ENCODE data around the gene SPATA18. TPM values are rescaled to one million over a fixed set of nuclear protein-coding genes. Genes with fewer than 3 reads are reported as not detected.
"Not testable (repeated sequence)": the region's sequence is repeated elsewhere in the genome, so short reads cannot be mapped to it uniquely, and the experiment has no call there.

The SPATA18 gene
- total RNA-seq, 2 donors from 2014 or later, result 1.4 to 3.3 TPM

DNA sequence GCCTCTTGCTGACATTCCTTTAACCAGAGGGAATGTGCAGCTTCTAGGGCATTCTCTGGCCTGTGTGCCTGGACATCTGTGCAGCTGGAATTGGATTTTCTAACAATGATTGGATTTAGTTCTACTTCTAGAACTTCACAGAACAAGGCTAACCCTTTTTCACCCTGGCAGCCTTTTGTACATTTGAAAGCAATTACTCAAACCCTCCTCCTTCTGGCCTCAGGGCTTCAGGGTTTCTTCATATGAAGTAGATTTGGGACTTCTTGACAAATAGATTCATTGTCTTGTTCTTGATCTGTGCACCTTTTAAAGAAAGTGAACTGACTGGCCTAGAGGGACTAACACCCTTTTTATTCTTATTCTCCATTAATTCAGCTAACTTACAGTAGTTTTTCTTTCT, 30.1 kb downstream of the SPATA18 start:
- H3K36me3 Mint-ChIP-seq (ENCODE audit: low read depth), result no peaks in the 10 kb centered on the region
- no peaks in the 10 kb centered on the region for H3K9me3 Mint-ChIP-seq
- no peak overlapping the region for H3K4me3 ChIP-seq (ENCODE audit: low read length)
- no peaks in the 10 kb centered on the region for H3K36me3 ChIP-seq (ENCODE audit: control insufficient read depth, insufficient read depth, low read length)
- TF ChIP-seq, protein P1, sequence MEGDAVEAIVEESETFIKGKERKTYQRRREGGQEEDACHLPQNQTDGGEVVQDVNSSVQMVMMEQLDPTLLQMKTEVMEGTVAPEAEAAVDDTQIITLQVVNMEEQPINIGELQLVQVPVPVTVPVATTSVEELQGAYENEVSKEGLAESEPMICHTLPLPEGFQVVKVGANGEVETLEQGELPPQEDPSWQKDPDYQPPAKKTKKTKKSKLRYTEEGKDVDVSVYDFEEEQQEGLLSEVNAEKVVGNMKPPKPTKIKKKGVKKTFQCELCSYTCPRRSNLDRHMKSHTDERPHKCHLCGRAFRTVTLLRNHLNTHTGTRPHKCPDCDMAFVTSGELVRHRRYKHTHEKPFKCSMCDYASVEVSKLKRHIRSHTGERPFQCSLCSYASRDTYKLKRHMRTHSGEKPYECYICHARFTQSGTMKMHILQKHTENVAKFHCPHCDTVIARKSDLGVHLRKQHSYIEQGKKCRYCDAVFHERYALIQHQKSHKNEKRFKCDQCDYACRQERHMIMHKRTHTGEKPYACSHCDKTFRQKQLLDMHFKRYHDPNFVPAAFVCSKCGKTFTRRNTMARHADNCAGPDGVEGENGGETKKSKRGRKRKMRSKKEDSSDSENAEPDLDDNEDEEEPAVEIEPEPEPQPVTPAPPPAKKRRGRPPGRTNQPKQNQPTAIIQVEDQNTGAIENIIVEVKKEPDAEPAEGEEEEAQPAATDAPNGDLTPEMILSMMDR (conservative IDR thresholded peaks at IDR 0.05), result no peak
- no peaks in the 10 kb centered on the region for H3K4me1 Mint-ChIP-seq
- H3K4me1 ChIP-seq (ENCODE audit: control insufficient read depth, insufficient read depth, low read length), result peaks cover 5% of the 10 kb centered on the region
- no peak for DNase-seq
- H3K27ac ChIP-seq (ENCODE audit: low read depth, low read length), result no peak overlapping the region
- no peak overlapping the region for H3K27ac Mint-ChIP-seq
- H3K27me3 ChIP-seq (ENCODE audit: control insufficient read depth, insufficient read depth, low read length, poor library complexity, severe bottlenecking), result peaks cover 11% of the 10 kb centered on the region
- H3K9ac ChIP-seq (ENCODE audit: extremely low read depth, low read length, poor library complexity, severe bottlenecking), result no peak overlapping the region
- no peaks in the 10 kb centered on the region for H3K9me3 ChIP-seq (ENCODE audit: control insufficient read depth, low read length)
- peaks cover 18% of the 10 kb centered on the region for H3K27me3 Mint-ChIP-seq (ENCODE audit: insufficient read depth)
- H3K4me3 Mint-ChIP-seq, result no peak overlapping the region

DNA sequence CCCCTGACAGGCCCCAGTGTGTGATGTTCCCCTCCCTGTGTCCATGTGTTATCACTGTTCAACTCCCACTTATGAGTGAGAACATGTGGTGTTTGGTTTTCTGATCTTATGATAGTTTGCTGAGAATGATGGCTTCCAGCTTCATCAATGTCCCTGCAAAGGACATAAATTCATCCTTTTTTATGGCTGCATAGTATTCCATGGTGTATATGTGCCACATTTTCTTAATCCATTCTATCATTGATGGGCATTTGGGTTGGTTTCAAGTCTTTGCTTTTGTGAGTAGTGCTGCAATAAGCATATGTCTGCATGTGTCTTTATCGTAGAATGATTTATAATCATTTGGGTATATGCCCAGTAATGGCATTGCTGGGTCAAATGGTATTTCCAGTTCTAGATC, 35.3 kb downstream of the SPATA18 start:
- H3K9ac ChIP-seq (ENCODE audit: extremely low read depth, low read length, poor library complexity, severe bottlenecking); DNase-seq; H3K27ac ChIP-seq (ENCODE audit: low read depth, low read length); H3K27ac Mint-ChIP-seq; H3K27me3 Mint-ChIP-seq (ENCODE audit: insufficient read depth); H3K27me3 ChIP-seq (ENCODE audit: control insufficient read depth, insufficient read depth, low read length, poor library complexity, severe bottlenecking); H3K4me1 Mint-ChIP-seq; H3K4me3 Mint-ChIP-seq; H3K4me3 ChIP-seq (ENCODE audit: low read length); H3K4me1 ChIP-seq (ENCODE audit: control insufficient read depth, insufficient read depth, low read length); H3K9me3 Mint-ChIP-seq; H3K36me3 ChIP-seq (ENCODE audit: control insufficient read depth, insufficient read depth, low read length); H3K36me3 Mint-ChIP-seq (ENCODE audit: low read depth); H3K9me3 ChIP-seq (ENCODE audit: control insufficient read depth, low read length): not testable (repeated sequence)
- WGBS, 2 experiments (ENCODE audit: insufficient coverage in 1 of 2, insufficient read length in 1 of 2), result 95 to 100% methylated on average over 1 of the region's 1 CpG

DNA sequence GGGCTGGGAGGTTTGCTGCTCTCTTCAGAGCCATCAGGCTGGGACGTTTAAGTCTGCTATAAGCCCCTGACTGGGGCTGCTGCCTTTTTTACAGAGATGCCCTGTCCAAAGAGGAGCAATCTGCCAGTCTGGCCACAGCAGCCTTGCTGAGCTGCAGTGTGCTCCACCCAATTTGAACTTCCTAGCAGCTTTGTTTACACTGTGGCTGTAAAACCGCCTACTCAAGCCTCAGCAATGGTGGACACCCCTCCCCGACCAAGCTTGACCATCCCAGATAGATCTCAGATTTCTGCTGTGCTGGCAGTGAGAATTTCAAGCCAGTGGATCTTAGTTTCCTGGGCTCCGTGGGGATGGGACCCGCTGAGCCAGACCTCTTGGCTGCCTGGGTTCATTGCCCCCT, 40.7 kb downstream of the SPATA18 start:
- Histone ChIP-seq H3K9me3 (ENCODE audit: control insufficient read depth, low read length) (no peaks in the 10 kb centered on the region), H3K27ac (ENCODE audit: low read depth, low read length) (no peak overlapping the region), H3K4me1 (ENCODE audit: control insufficient read depth, insufficient read depth, low read length) (no peaks in the 10 kb centered on the region), H3K9ac (ENCODE audit: extremely low read depth, low read length, poor library complexity, severe bottlenecking) (no peak overlapping the region), H3K36me3 (ENCODE audit: control insufficient read depth, insufficient read depth, low read length) (no peaks in the 10 kb centered on the region), H3K4me3 (ENCODE audit: low read length) (no peak overlapping the region), H3K27me3 (ENCODE audit: control insufficient read depth, insufficient read depth, low read length, poor library complexity, severe bottlenecking) (no peaks in the 10 kb centered on the region)
- DNase-seq, result no peak
- TF ChIP-seq, protein P1 (conservative IDR thresholded peaks at IDR 0.05), result no peak
- Mint-ChIP-seq H3K36me3 (ENCODE audit: low read depth) (no peaks in the 10 kb centered on the region), H3K4me3 (no peak overlapping the region), H3K27ac (no peak overlapping the region), H3K4me1 (no peaks in the 10 kb centered on the region), H3K9me3 (no peaks in the 10 kb centered on the region), H3K27me3 (ENCODE audit: insufficient read depth) (no peaks in the 10 kb centered on the region)
- 72 to 86% methylated on average over 2 to 5 of the region's 5 CpGs for WGBS, 2 experiments (ENCODE audit: insufficient coverage in 1 of 2, insufficient read length in 1 of 2)

DNA sequence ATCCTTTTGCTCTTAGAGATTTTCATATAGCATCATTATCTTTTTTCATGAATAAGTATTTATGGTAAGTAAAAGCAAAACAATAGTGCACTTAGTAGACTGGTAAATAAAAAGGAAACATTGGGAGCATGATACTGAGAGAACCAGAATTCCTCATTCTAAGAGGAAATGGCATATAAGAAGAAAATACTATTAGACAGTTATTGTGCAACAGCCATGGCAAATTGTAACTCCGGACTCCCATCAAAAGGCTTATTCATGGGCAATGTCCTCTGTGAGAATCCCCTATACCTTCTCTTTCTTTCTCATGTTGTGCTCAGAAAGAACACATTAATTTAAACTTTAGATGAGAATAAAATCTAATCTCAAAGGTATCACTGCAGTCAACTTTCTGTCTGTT, 42.4 kb downstream of the SPATA18 start:
- no peak for DNase-seq
- Mint-ChIP-seq H3K4me1 (no peaks in the 10 kb centered on the region), H3K27ac (no peak overlapping the region), H3K4me3 (no peak overlapping the region), H3K27me3 (ENCODE audit: insufficient read depth) (no peaks in the 10 kb centered on the region), H3K9me3 (no peaks in the 10 kb centered on the region), H3K36me3 (ENCODE audit: low read depth) (no peaks in the 10 kb centered on the region)
- no peaks in the 10 kb centered on the region for H3K4me1 ChIP-seq (ENCODE audit: control insufficient read depth, insufficient read depth, low read length)
- WGBS, 2 experiments (ENCODE audit: insufficient coverage in 1 of 2, insufficient read length in 1 of 2), result 86 to 93% methylated on average over 1 of the region's 1 CpG
- TF ChIP-seq, protein P1 (conservative IDR thresholded peaks at IDR 0.05), result no peak
- H3K9me3 ChIP-seq (ENCODE audit: control insufficient read depth, low read length), result no peaks in the 10 kb centered on the region
- H3K36me3 ChIP-seq (ENCODE audit: control insufficient read depth, insufficient read depth, low read length), result no peaks in the 10 kb centered on the region
- no peak overlapping the region for H3K4me3 ChIP-seq (ENCODE audit: low read length)
- H3K27me3 ChIP-seq (ENCODE audit: control insufficient read depth, insufficient read depth, low read length, poor library complexity, severe bottlenecking), result no peaks in the 10 kb centered on the region
- H3K9ac ChIP-seq (ENCODE audit: extremely low read depth, low read length, poor library complexity, severe bottlenecking), result no peak overlapping the region
- H3K27ac ChIP-seq (ENCODE audit: low read depth, low read length), result no peak overlapping the region
